GM19467 (cell line): ENCODE results near the gene CAMKK1.
A peak's percentile ranks its signal among the peaks of the same experiment; 100 is the strongest.

Experiments
- ATAC-seq: cut with Tn5 transposase; IDR thresholded peaks from one replicate; pipeline ENCODE4 v1.9.1; 2021; ENCODE audit warnings: mild to moderate bottlenecking, moderate library complexity; ENCODE audit not compliant: unreplicated experiment

CAMKK1 gene

GRCh38 chr17:3897731-3898130 lies 4.9 kb upstream of the CAMKK1 start:
- ATAC-seq = no peak

DNA sequence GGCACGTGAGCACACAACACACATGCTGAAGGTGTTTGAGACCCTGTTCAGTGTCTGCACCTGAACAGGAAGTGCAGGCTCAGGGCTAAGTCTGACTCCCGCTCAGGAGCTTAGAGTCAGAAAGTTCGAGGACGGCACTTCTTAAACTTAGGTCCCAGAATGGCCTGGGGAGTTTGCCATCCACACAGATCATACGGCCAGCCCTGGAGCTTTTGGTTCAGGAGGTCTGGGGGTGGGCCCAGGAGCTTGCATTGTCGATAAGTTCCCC lies 4.0 kb upstream of the CAMKK1 start:
- no peak for ATAC-seq

- no peak for ATAC-seq
Measured at GRCh38 chr17:3896108-3896967, 3.5 kb upstream of the CAMKK1 start.

- no peak for ATAC-seq
Measured at GRCh38 chr17:3895354-3895753, 2.5 kb upstream of the CAMKK1 start.

DNA sequence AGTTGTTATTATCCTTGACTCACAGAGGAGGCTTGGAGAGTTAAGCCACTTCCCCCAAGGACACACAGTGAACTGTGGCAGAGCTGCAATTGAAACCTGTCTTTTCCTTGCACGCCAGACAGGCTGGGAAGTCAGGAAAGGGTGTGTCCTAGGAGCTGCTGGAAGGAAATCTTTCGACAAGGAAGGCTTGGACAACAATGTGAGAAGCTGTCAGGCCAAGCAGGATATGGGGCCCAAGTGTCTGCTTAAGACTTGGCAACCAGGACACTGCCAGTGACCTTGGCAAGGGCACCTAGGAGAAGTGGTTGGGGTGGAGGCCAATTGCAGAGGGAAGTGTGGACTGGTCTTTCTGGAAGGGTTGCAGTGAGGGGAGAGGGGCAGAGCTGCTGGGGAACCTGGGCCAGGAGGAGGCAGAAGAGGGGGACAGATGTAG lies 2.1 kb upstream of the CAMKK1 start:
- ATAC-seq = no peak

DNA sequence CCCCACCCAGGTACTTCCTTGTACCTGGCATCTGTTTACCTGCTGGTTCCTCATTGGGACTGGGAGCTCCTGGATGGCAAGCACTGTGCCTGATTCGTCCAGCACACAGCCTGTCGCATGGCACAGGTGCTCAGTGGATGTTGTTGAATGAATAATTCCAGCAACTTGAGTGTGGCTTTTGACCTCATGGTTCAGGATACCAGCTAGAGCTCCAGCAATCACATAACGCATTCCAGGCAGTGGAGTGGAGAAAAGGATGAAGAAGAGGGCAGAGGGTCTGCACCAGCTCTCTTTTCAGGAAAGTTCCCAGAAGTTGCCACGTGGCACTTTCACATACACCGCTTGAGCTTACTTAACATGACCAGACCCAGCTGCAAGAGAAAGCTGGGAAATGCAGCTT lies 1.3 kb upstream of the CAMKK1 start:
- ATAC-seq = no peak

DNA sequence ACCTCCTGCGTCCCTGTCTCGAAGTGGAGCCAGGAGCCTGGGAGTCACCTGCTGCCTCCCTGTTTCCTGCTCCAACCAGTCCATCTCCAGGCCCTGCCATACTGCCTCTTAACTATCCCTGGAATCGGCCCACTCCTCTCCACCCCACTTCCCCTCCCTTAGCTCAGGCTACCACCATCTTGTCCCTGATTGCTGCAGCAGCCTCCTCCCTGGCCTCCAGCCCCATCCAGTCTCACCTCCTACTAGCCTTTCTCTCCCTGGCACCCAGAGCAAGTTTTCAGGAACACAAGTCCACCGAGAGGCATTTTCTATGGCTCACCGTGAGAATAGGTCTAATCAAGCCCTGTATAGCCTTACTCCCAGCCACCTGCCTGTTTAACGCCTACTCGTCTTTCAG lies 865 bp upstream of the CAMKK1 start:
- ATAC-seq = no peak

DNA sequence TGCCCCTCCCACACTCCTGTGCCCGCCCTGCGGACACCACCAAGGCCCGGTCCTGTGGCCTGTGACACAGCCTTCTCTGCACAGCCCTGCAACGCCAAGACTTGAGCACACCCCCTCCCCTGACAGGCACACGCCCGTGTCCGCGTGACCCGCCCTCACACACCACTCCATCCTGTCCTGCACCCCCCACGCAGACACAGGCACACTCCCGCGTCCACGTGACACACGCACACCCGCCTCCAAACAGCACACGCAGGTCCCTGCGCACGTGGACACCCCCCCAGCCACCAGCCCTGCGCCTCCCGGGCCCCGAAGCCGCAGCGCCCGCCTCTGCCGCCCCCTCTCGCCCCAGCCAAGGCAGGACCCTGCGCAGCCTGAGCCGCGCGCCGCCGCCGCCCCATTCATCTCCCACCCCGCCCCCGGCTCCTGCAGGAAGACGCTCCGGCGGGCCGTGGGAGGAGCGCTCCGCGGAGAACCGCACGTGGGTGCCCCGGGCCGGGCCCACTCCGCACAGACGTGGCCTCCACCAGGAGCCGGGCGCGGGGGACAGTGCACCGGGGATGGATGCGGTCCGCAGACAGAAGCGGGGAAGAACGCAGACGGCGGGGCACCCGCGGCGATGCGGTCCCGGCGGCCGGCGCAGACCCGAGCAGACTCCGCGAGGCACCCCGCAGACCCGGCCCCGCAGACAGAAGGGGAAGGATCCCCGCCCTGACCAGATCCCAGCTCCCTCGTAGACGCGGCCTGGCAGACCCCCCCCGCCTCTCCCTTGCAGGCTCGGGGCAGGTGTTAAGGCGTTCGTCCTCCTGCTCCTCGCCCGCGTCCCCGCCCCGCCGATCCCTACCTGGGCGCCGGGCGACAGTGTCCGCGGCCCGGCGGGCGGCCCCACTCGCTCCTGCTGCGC lies 506 bp downstream of the CAMKK1 start:
- peak; percentile 7 for ATAC-seq

DNA sequence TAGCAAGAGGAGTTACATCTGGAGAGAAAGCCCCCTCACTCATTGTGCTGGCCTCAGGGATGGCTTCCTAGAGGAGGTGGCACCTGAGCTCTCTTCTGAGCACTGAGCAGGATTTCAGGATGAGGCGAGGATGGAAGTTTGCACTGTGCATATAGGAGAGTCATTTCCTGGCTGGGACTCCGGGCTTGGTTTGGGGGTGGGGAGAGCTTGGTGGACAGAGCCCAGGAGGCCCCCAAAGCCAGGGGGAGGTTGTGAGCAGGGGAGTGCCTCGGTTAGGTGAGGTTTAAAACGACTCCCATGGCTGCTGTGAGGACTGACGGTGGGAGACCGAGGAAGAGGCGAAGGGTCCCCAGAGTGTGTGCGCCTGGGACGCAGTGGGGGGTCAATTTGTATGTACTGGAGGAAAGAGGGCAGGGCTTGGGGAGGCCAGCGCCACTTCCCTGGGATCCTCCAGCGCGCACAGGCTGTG lies 1.2 kb downstream of the CAMKK1 start:
- no peak for ATAC-seq

DNA sequence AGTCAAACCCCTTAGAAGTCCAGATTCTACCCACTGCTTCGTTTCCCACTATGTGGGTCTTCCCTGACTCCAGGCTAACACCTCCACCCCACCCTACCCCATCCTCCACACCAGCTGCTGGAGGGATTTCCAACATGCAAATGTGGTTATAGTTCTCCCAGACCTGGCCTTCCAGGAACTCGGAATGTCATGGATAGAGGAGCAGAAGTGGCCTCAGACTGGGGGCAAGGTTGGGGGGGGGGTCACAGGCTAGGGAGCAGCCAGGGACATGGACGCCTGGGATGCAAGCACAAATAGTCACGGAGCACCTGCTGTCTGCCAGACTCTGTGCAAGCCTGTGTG lies 2.0 kb downstream of the CAMKK1 start:
- no peak for ATAC-seq

DNA sequence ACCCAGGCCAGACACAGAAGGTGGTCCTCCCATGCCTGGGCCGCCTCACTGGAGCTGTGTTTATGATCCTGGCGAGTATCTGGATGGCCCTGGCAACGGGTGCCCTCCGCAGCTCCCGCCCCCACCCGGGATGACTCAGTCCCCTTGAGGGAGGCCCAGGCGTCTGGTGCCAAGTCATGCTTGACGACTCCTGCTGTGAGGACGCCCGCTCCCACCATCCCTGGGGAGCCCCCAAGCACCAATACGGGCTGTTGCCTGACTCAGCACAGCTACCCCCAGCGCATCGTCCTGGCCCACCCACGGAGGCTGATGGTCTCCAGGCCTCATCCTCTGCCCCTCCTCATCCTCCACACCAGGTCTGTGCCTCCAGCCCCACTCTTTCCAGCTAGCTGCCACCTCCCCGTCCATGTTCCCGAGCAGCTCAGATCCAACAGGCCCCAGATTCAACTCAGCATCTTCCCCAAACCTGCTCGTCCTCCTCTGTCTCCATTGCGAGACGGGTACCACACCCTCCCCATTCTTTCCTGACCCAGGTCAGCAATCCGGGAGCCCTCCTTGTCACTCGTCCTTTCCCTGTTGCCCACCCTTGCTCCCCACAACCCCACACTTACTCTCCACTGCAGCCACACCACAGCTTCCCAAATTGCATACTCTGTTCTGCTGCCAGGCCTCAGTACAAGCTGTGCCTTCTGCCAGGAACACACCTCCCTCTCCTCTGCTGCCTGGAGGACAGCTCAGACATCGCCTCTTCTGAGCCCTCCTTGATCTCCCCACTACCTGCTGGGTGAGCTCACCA lies 2.6 kb downstream of the CAMKK1 start:
- no peak for ATAC-seq

DNA sequence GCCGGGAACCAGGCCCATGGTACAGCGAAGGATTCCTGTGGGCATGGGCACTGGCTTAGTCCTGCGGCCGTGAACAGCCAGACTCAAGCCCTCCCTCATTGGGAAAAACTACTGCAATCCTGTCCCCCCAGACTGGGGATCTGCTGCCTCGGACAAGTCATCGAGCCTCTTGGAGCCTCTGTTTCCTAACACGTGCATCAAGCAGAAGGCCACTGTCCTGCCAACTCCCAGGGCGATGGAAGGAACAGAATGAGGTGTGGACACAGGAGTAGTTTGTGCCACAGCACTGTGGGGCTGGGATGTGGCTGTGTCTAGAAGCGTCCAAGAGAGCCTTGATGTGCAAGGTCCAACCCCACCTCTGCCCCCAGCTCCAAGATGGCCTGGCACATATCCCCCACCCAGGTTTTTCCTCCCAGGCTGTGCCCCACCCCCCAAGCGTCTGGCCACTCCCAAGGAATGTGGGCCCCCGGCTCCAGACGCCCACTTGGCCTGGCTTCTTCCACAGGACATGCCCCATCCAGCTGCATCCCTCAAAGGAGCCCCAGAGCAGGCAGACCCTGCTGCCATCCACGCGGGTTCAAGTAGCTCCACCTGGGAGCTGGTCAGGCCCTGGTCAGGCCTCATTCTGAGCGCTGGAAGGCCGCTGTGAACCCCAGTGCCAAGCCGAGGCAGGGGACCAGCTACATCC lies 3.4 kb downstream of the CAMKK1 start:
- no peak for ATAC-seq

DNA sequence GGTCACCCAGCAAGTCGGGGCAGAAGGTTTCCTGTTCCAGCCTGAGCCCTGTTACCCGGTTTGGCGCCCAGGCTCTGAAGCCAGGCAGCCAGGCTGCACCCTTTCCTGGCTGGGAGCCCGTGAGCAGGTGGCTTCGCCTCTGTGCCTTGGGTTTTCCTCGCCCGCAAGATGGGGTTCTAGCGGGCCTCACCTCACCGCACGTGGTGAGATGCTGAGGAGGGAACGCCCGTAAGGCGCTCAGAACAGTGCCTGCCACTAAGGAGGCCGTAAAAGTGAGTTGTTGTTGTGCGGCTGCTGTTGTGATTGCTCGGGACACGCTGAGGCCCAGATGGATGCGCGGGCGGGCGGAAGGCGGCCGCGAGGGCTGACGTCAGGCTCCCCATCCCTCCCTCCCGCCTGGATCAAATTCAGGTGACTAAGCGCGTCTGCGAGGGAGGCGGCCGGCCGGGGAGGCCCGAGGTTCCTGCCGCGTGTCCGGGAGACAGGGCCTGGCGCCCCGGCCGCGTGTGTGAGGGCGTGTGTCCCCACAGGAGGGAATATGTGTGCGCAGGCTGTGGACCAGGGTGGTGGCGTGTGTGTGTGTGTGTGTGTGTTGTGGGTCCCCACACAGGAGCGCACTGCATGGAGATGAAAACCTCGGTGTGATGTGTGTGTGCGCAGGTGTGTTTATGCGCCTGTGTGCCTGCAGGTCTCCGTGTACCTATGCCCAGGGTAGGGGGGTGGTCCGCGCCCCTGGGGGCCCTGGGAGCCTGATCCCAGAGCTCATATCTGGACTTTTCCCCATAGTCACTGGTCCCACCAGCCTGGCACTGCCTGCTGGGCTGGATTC lies 4.3 kb downstream of the CAMKK1 start:
- ATAC-seq = no peak

GRCh38 chr17:3887804-3888203 lies 5.0 kb downstream of the CAMKK1 start:
- no peak for ATAC-seq

GRCh38 chr17:3887394-3887793 lies 5.5 kb downstream of the CAMKK1 start:
- no peak for ATAC-seq

GRCh38 chr17:3886776-3887175 lies 6.1 kb downstream of the CAMKK1 start:
- ATAC-seq = no peak

GRCh38 chr17:3885970-3886369 lies 6.9 kb downstream of the CAMKK1 start:
- ATAC-seq = no peak

DNA sequence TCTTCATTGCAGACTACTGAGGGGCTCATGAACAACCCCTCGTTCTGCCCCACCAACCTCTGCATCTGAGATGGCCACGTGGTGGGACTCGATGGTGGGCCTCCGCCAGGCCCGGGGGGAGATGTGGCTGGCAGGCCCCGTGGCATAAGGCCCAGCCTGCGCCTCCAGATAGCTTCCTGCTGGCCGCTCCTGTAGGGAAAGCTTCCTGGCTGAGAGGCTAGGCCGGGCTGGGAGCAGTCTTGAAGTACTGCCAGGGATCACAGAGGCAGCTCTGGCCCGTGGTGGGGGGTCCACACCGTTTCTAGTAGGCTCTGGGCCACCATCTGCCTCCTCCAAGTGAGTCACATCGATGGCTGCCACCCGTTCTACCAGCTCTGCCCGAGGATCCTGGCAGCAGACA lies 7.6 kb downstream of the CAMKK1 start:
- no peak for ATAC-seq

DNA sequence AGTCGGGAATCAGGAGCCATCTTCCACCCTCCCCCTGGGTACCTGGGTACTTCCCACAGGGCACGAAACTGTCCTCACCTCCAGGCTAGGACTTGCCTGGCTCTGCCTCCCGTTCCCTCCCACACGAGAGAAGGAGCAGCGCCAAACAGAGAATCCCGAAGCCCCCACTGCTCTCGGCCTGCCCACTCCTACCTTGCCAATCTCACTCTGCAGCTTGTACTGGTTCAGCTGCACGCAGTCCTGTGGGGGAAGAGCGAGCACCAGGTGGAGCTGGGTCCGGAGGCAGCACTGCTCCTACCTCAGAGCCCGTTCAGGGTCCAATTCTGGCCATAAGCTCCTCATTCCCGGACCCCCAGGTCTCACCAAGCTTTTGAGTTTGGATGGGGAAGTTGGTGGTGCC lies 8.7 kb downstream of the CAMKK1 start:
- ATAC-seq = no peak

DNA sequence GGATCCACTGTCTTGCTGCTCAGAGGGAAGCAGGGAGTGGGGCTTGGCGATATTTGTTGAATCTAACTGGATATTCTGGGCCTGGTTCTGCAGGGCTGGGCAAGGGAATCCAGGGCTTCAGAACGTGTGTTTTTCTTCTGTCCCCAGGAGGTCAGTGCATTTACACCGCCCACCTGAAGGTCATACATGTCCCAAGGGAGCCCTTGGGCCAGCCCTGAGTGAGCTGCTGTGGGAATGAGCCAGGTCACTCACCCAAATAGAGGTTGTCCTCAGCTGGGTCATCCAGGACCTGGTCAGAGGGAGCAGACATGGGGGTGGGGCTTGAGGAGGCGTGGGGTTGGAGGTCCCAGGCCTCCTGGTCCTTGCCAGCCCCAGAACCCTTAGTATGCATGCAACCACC lies 10.6 kb downstream of the CAMKK1 start:
- ATAC-seq = no peak
